HL-60 (cell line): Measurements from ENCODE around the gene DHRSX.

Source experiments
- DNase-seq, 2 experiments: peaks; one replicate each; pipeline ENCODE4 v3.0.0-alpha.2; 2010 to 2020; ENCODE audit warnings: low read depth in 1 of 2, low spot score in 1 of 2
- H3K27ac ChIP-seq: fragments of 250-450 bp; sonication (Bioruptor Pico); replicated peaks from 2 replicates; pipeline ENCODE4 v1.5.1; 2020; ENCODE audit warnings: mild to moderate bottlenecking, moderate library complexity
- H3K27me3 ChIP-seq: fragments of 250-450 bp; sonication (Bioruptor Pico); 2 replicates; pipeline ENCODE4 v1.5.1; 2021; ENCODE audit warnings: mild to moderate bottlenecking, moderate library complexity; ENCODE audit not compliant: insufficient read depth, poor library complexity, severe bottlenecking
- H3K4me3 ChIP-seq: replicated peaks from 2 replicates; pipeline ENCODE4 v1.5.1; 2011; ENCODE audit warnings: mild to moderate bottlenecking, control low read depth, low read length; ENCODE audit not compliant: insufficient read depth
- GABPA ChIP-seq: IDR thresholded peaks from 2 replicates; pipeline ENCODE4 v1.6.1; 2012; ENCODE audit warnings: low read depth
- POLR2AphosphoS5 ChIP-seq: IDR thresholded peaks from 2 replicates; pipeline ENCODE4 v1.6.1; 2012; ENCODE audit warnings: low read depth
- SPI1 ChIP-seq: IDR thresholded peaks from 2 replicates; pipeline ENCODE4 v1.6.1; 2012; ENCODE audit warnings: low read depth, mild to moderate bottlenecking, borderline replicate concordance
- TF ChIP-seq, protein P1 (sequence below): IDR thresholded peaks from 2 replicates; pipeline ENCODE4 v1.6.1; 2012; ENCODE audit warnings: low read depth; ENCODE audit not compliant: insufficient replicate concordance
- TF ChIP-seq, protein P2 (sequence below): IDR thresholded peaks from one replicate; pipeline ENCODE4 v1.5.1; 2011; ENCODE audit warnings: low read length, control low read depth, inconsistent platforms; ENCODE audit not compliant: insufficient read depth

The DHRSX gene

DNA sequence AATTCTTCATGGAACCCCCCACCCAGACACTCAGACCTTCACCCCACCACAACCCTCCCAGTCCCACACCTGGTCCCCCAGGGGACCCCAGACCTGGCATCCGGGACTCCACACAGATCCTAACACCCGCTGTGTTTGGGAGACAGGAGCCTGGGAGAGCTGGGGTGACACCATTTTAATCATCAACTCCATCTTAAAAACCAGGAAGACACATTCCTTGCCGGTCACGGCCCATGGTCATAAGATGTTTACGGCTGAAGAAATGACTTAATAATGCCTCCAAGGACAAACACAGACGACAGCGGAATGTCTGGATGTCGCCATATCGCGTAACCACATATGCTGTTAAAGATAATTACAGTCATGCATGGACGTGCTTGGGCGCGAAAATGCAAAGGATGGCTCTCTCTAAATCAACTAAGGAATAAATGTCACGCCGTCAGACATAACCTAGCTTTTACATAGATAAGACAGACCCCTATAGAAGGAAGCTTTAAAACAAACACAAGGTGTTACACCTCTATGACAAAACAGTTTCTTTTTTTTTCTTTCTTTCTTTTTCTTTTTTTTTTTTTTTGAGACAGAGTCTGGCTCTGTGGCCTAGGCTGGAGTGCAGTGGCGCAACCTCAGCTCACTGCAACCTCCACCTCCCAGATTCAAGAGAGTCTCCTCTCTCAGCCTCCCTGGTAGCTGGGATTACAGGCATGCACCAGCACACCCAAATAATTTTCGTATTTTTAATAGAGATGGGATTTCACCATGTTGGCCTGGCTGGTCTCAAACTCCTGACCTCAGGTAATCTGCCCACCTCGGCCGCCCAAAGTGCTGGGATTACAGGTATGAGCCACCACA is 2.1 kb upstream of the DHRSX start:
- Histone ChIP-seq H3K4me3 (no peak overlapping the region), H3K27ac (no peak overlapping the region), H3K27me3 (no peaks in the 10 kb centered on the region)
- DNase-seq: no peak
- TF ChIP-seq GABPA (no peak), SPI1 (no peak), POLR2AphosphoS5 (no peak)
- TF ChIP-seq, protein P1, sequence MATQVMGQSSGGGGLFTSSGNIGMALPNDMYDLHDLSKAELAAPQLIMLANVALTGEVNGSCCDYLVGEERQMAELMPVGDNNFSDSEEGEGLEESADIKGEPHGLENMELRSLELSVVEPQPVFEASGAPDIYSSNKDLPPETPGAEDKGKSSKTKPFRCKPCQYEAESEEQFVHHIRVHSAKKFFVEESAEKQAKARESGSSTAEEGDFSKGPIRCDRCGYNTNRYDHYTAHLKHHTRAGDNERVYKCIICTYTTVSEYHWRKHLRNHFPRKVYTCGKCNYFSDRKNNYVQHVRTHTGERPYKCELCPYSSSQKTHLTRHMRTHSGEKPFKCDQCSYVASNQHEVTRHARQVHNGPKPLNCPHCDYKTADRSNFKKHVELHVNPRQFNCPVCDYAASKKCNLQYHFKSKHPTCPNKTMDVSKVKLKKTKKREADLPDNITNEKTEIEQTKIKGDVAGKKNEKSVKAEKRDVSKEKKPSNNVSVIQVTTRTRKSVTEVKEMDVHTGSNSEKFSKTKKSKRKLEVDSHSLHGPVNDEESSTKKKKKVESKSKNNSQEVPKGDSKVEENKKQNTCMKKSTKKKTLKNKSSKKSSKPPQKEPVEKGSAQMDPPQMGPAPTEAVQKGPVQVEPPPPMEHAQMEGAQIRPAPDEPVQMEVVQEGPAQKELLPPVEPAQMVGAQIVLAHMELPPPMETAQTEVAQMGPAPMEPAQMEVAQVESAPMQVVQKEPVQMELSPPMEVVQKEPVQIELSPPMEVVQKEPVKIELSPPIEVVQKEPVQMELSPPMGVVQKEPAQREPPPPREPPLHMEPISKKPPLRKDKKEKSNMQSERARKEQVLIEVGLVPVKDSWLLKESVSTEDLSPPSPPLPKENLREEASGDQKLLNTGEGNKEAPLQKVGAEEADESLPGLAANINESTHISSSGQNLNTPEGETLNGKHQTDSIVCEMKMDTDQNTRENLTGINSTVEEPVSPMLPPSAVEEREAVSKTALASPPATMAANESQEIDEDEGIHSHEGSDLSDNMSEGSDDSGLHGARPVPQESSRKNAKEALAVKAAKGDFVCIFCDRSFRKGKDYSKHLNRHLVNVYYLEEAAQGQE: no peak
- TF ChIP-seq, protein P2, sequence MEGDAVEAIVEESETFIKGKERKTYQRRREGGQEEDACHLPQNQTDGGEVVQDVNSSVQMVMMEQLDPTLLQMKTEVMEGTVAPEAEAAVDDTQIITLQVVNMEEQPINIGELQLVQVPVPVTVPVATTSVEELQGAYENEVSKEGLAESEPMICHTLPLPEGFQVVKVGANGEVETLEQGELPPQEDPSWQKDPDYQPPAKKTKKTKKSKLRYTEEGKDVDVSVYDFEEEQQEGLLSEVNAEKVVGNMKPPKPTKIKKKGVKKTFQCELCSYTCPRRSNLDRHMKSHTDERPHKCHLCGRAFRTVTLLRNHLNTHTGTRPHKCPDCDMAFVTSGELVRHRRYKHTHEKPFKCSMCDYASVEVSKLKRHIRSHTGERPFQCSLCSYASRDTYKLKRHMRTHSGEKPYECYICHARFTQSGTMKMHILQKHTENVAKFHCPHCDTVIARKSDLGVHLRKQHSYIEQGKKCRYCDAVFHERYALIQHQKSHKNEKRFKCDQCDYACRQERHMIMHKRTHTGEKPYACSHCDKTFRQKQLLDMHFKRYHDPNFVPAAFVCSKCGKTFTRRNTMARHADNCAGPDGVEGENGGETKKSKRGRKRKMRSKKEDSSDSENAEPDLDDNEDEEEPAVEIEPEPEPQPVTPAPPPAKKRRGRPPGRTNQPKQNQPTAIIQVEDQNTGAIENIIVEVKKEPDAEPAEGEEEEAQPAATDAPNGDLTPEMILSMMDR: no peak

DNA sequence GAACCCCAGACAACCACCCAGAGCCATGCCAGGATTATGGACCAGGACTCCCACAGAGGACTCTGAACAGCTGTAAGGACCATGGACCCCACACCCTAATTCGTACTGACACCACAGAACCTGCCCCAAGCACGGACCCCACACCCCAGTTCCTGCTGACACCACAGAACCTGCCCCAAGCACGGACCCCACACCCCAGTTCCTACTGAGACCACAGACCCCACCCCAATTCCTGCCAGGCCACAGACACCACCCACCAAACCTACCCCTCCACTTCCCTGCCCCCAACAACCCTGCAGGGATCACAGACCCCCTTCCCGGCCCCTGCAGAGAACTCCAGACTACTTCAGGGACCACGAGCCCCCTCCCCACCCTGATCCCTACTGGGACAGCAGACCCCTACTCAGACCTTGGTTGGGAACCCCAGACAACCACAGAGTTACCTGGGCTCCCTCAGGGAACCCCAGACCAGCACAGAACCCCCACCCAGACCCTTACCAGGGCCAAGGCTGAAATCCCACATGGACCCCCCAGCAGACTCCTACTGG is 1.4 kb upstream of the DHRSX start:
- Histone ChIP-seq H3K4me3 (no peak overlapping the region), H3K27me3 (no peaks in the 10 kb centered on the region), H3K27ac (no peak overlapping the region)
- DNase-seq: no peak
- TF ChIP-seq SPI1 (no peak), GABPA (no peak), POLR2AphosphoS5 (no peak)
- TF ChIP-seq, protein P2: no peak
- TF ChIP-seq, protein P1: no peak

DNA sequence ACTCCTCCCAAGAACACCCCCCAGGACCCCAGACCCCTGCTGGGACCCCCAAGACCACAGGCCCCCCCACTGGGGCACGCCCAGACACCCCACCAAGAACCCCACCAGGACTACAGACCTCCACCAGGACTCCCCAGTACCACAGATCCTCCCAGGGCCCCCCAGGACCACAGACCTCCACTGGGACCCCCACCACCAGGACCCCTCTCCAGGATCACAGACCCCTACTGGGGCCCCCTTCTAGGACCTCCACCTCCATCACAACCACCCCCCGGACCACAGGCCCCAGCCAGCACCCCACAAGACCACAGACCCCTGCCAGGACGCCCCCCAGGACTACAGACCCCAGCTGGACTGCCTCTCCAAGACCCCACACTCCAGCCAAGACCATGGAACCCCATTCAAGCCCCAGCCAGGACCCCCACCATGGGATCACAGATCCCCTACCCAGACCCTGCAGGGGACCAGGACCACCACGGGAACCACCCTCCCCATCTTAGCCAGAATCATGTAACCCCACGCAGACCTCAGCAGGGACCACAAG is 855 bp upstream of the DHRSX start:
- Histone ChIP-seq H3K27ac (no peak overlapping the region), H3K4me3 (no peak overlapping the region), H3K27me3 (no peaks in the 10 kb centered on the region)
- TF ChIP-seq SPI1 (no peak), POLR2AphosphoS5 (no peak), GABPA (no peak)
- TF ChIP-seq, protein P1: no peak
- TF ChIP-seq, protein P2: no peak
- no peak for DNase-seq
